ENCODE data around the gene DNAI1. TPM values are rescaled to one million over a fixed set of nuclear protein-coding genes. Genes with fewer than 3 reads are reported as not detected.

DNAI1 gene
- total RNA-seq, 1 experiment from 2014 or later = not detected

- Histone ChIP-seq H3K4me3 (ENCODE audit: low read length) (no peak overlapping the region), H3K9me2 (replicated peaks; ENCODE audit: low read length) (no peaks in the 10 kb centered on the region), H3K27me3 (ENCODE audit: low read length) (no peaks in the 10 kb centered on the region), H3K9me3 (ENCODE audit: low read length) (no peaks in the 10 kb centered on the region), H3K79me2 (ENCODE audit: low read length) (peaks cover 94% of the 10 kb centered on the region), H3K4me2 (ENCODE audit: low read length) (no peak overlapping the region), H4K20me1 (ENCODE audit: low read length) (peaks cover 27% of the 10 kb centered on the region; the same call in 1 of the 2 replicates), H3F3A (ENCODE audit: low read length, unreplicated experiment) (no peaks in the 10 kb centered on the region), H3K36me3 (ENCODE audit: low read depth, low read length) (no peaks in the 10 kb centered on the region), H3K9ac (ENCODE audit: low read length) (no peak overlapping the region), H3K27ac (ENCODE audit: low read length) (no peak overlapping the region), H2AFZ (ENCODE audit: low read length) (no peak overlapping the region), H3K4me1 (ENCODE audit: insufficient read depth, low read length) (peaks cover 17% of the 10 kb centered on the region)
- POLR2A ChIA-PET (ENCODE audit: unreplicated experiment) = no interaction called here
- no TSS peak for BruUV-seq (replicated peaks)
- TF ChIP-seq, protein P1, sequence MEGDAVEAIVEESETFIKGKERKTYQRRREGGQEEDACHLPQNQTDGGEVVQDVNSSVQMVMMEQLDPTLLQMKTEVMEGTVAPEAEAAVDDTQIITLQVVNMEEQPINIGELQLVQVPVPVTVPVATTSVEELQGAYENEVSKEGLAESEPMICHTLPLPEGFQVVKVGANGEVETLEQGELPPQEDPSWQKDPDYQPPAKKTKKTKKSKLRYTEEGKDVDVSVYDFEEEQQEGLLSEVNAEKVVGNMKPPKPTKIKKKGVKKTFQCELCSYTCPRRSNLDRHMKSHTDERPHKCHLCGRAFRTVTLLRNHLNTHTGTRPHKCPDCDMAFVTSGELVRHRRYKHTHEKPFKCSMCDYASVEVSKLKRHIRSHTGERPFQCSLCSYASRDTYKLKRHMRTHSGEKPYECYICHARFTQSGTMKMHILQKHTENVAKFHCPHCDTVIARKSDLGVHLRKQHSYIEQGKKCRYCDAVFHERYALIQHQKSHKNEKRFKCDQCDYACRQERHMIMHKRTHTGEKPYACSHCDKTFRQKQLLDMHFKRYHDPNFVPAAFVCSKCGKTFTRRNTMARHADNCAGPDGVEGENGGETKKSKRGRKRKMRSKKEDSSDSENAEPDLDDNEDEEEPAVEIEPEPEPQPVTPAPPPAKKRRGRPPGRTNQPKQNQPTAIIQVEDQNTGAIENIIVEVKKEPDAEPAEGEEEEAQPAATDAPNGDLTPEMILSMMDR (conservative IDR thresholded peaks at IDR 0.05; ENCODE audit: low read depth, low read length) = no peak
- TF ChIP-seq EZH2phosphoT487 (IDR thresholded peaks at IDR 0.05; ENCODE audit: borderline replicate concordance, low read length) (no peak), EZH2 (IDR thresholded peaks at IDR 0.05; ENCODE audit: low read length, unreplicated experiment) (no peak)
- intact Hi-C loops (cut with micrococcal nuclease) = no loop called here
- CTCF ChIA-PET = no interaction called here
- ATAC-seq (no peak), DNase-seq (no peak)
These were observed 6.0 kb upstream of the DNAI1 start for GRCh38 chr9:34452568-34452967.

GRCh38 chr9:34454571-34455065 lies 4.0 kb upstream of the DNAI1 start:
- H3K9ac ChIP-seq (ENCODE audit: low read length) = no peak overlapping the region
- BruUV-seq (replicated peaks) = no TSS peak
- H4K20me1 ChIP-seq (ENCODE audit: low read length) = peaks cover 27% of the 10 kb centered on the region; the same call in 1 of the 2 replicates
- H3K9me2 ChIP-seq (replicated peaks; ENCODE audit: low read length) = no peaks in the 10 kb centered on the region
- ATAC-seq (peak; percentile 10), DNase-seq (peak; percentile 71)
- no peak overlapping the region for H3K4me2 ChIP-seq (ENCODE audit: low read length)
- intact Hi-C loops (cut with micrococcal nuclease) = no loop called here
- peaks cover 17% of the 10 kb centered on the region for H3K4me1 ChIP-seq (ENCODE audit: insufficient read depth, low read length)
- ChIA-PET POLR2A (ENCODE audit: unreplicated experiment) (no interaction called here), CTCF (no interaction called here)
- H3K27ac ChIP-seq (ENCODE audit: low read length) = no peak overlapping the region
- no peak overlapping the region for H3K4me3 ChIP-seq (ENCODE audit: low read length)
- H3K36me3 ChIP-seq (ENCODE audit: low read depth, low read length) = no peaks in the 10 kb centered on the region
- H3F3A ChIP-seq (ENCODE audit: low read length, unreplicated experiment) = no peaks in the 10 kb centered on the region
- no peak overlapping the region for H2AFZ ChIP-seq (ENCODE audit: low read length)
- peaks cover 80% of the 10 kb centered on the region for H3K79me2 ChIP-seq (ENCODE audit: low read length)
- H3K27me3 ChIP-seq (ENCODE audit: low read length) = no peaks in the 10 kb centered on the region
- no peaks in the 10 kb centered on the region for H3K9me3 ChIP-seq (ENCODE audit: low read length)
- TF ChIP-seq EZH2 (IDR thresholded peaks at IDR 0.05; ENCODE audit: low read length, unreplicated experiment) (no peak), EZH2phosphoT487 (IDR thresholded peaks at IDR 0.05; ENCODE audit: borderline replicate concordance, low read length) (no peak)
- TF ChIP-seq, protein P1 (conservative IDR thresholded peaks at IDR 0.05; ENCODE audit: low read depth, low read length) = no peak; the same call in 1 of the 2 replicates

DNA sequence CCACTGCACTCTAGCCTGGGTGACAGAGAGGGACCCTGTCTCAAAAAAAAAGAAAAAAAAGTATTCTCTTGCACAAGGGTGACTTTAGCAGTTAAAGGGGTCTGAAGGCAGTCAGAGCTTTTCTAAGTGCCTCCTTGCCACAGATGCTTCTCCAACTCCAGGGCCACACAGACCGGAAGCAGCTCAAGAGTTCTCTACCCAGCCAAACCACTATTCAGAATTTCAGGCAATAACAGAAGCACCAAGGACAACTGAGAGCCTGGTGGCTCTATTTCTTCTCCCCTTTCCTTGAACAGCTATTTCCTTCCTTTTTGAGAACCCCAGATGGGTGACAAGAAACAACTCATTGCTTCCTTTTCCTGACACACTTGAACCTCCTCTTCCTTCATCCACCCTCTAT lies 2.5 kb upstream of the DNAI1 start:
- H3K27ac ChIP-seq (ENCODE audit: low read length) = no peak overlapping the region
- POLR2A ChIA-PET (ENCODE audit: unreplicated experiment) = no interaction called here
- TSS peak; percentile 17 for BruUV-seq (replicated peaks)
- peaks cover 17% of the 10 kb centered on the region for H3K4me1 ChIP-seq (ENCODE audit: insufficient read depth, low read length)
- H3K4me2 ChIP-seq (ENCODE audit: low read length) = peak overlapping the region; percentile 91
- H3K9me2 ChIP-seq (replicated peaks; ENCODE audit: low read length) = no peaks in the 10 kb centered on the region
- no peak for TF ChIP-seq EZH2phosphoT487 (IDR thresholded peaks at IDR 0.05; ENCODE audit: borderline replicate concordance, low read length)
- TF ChIP-seq EZH2 (IDR thresholded peaks at IDR 0.05; ENCODE audit: low read length, unreplicated experiment) = no peak
- TF ChIP-seq, protein P1 (conservative IDR thresholded peaks at IDR 0.05; ENCODE audit: low read depth, low read length) = no peak
- DNase-seq = no peak
- intact Hi-C loops (cut with micrococcal nuclease) = no loop called here
- peak overlapping the region; percentile 97 for H3K4me3 ChIP-seq (ENCODE audit: low read length)
- CTCF ChIA-PET = no interaction called here
- no peaks in the 10 kb centered on the region for H3F3A ChIP-seq (ENCODE audit: low read length, unreplicated experiment)
- no peak overlapping the region for H2AFZ ChIP-seq (ENCODE audit: low read length)
- H3K79me2 ChIP-seq (ENCODE audit: low read length) = peaks cover 68% of the 10 kb centered on the region
- H3K36me3 ChIP-seq (ENCODE audit: low read depth, low read length) = no peaks in the 10 kb centered on the region
- ATAC-seq = no peak
- no peaks in the 10 kb centered on the region for H3K9me3 ChIP-seq (ENCODE audit: low read length)
- H3K27me3 ChIP-seq (ENCODE audit: low read length) = no peaks in the 10 kb centered on the region
- peaks cover 27% of the 10 kb centered on the region; the same call in 1 of the 2 replicates for H4K20me1 ChIP-seq (ENCODE audit: low read length)
- no peak overlapping the region for H3K9ac ChIP-seq (ENCODE audit: low read length)

Data from PC-3 (cell line).